ENCODE results near the gene DLGAP4.
"Not testable (repeated sequence)": the region's sequence is repeated elsewhere in the genome, so short reads cannot be mapped to it uniquely, and the experiment has no call there.

The DLGAP4 gene

DNA sequence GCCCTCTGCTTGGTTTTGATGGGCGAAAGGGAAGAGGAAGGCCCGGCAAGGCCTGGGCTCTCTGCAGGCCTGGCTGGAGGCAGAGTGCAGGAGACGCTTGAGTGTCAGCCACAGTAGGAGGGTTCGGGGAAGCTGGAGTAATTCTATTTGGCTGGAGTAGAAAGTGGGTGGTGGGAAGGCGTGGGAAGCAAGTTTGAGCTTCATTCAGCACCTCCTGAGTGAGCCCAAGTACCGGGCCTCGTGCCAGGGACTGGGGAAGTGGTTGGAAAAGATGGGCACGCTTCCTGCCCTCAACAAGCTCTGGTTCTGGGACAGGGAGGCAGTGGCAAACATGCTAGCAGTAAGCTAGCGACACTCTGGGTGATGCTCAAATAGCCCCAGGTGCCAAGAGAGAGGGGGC lies 72.5 kb downstream of the DLGAP4 start:
- no peaks in the 10 kb centered on the region for H3K4me1 ChIP-seq (ENCODE audit: control insufficient read depth, insufficient read depth, low read depth, low read length)
- H3K9ac ChIP-seq (ENCODE audit: low read length), result no peak overlapping the region
- H2AK5ac ChIP-seq (ENCODE audit: low read length, severe bottlenecking), result no peak overlapping the region
- H2BK12ac ChIP-seq (ENCODE audit: low read length in 2 of 2), result no peak overlapping the region
- H2AFZ ChIP-seq (ENCODE audit: low read depth, low read length), result no peak overlapping the region
- no peak overlapping the region for H2BK120ac ChIP-seq (ENCODE audit: low read depth, low read length)
- no peak overlapping the region for H3K4ac ChIP-seq (ENCODE audit: low read depth in 1 of 2, low read length in 2 of 2)
- H3K79me1 ChIP-seq (replicated peaks; ENCODE audit: low read length, poor library complexity, severe bottlenecking), result no peaks in the 10 kb centered on the region
- H3K23ac ChIP-seq (ENCODE audit: low read length in 2 of 2), result no peak overlapping the region
- H4K8ac ChIP-seq (ENCODE audit: low read length), result no peak overlapping the region
- whole genome bisulfite sequencing, result 77% methylated on average over 9 of the region's 9 CpGs
- H3K4me2 ChIP-seq (ENCODE audit: low read length, poor library complexity, severe bottlenecking), result no peak overlapping the region
- H4K91ac ChIP-seq (ENCODE audit: low read length), result no peak overlapping the region
- H3K36me3 ChIP-seq (ENCODE audit: control insufficient read depth in 1 of 2, insufficient read depth in 2 of 2, low read depth in 1 of 2, low read length in 2 of 2), result no peaks in the 10 kb centered on the region
- H3K27me3 ChIP-seq (ENCODE audit: control insufficient read depth in 1 of 2, insufficient read depth in 1 of 2, low read length in 2 of 2), result peaks cover 60 to 68% of the 10 kb centered on the region in 2 experiments
- H2BK5ac ChIP-seq (ENCODE audit: low read depth, low read length, poor library complexity, severe bottlenecking), result no peak overlapping the region
- no peak for DNase-seq
- H3K9me3 ChIP-seq (ENCODE audit: control insufficient read depth, low read length), result peaks cover 6% of the 10 kb centered on the region
- no peak overlapping the region for H3K14ac ChIP-seq (ENCODE audit: low read length in 2 of 2)
- H3K27ac ChIP-seq (ENCODE audit: low read length, poor library complexity, severe bottlenecking), result no peak overlapping the region
- H3K18ac ChIP-seq (ENCODE audit: low read depth in 1 of 2, low read length in 2 of 2), result no peak overlapping the region
- H2BK15ac ChIP-seq (ENCODE audit: low read depth, poor library complexity, severe bottlenecking), result no peak overlapping the region
- H3K4me3 ChIP-seq (ENCODE audit: insufficient read depth in 1 of 2, low read depth in 1 of 2, low read length in 2 of 2), result no peak overlapping the region

DNA sequence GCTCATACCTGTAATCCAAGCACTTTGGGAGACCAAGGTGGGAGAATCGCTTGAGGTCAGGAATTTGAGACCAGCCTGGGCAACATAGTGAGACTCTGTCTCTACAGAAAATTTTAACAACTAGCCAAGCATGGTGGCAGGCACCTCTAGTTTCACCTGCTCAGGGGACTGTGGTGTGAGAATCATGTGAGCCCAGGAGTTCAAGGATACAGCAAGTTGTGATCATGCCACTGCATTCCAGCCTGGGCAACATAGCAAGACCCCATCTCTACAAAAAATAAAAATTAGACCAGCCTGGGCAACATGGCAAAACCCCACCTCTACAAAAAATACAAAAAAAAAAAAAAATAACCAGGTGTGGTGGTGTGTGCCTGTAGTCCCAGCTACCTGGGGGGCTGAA lies 73.8 kb downstream of the DLGAP4 start:
- DNase-seq; H2BK15ac ChIP-seq (ENCODE audit: low read depth, poor library complexity, severe bottlenecking); H3K9ac ChIP-seq (ENCODE audit: low read length); H3K14ac ChIP-seq (ENCODE audit: low read length in 2 of 2); H3K4me2 ChIP-seq (ENCODE audit: low read length, poor library complexity, severe bottlenecking); H3K4ac ChIP-seq (ENCODE audit: low read depth in 1 of 2, low read length in 2 of 2); H3K9me3 ChIP-seq (ENCODE audit: control insufficient read depth, low read length); H3K4me1 ChIP-seq (ENCODE audit: control insufficient read depth, insufficient read depth, low read depth, low read length); H4K8ac ChIP-seq (ENCODE audit: low read length); H2BK5ac ChIP-seq (ENCODE audit: low read depth, low read length, poor library complexity, severe bottlenecking); H3K36me3 ChIP-seq (ENCODE audit: control insufficient read depth in 1 of 2, insufficient read depth in 2 of 2, low read depth in 1 of 2, low read length in 2 of 2); H2BK12ac ChIP-seq (ENCODE audit: low read length in 2 of 2); H3K18ac ChIP-seq (ENCODE audit: low read depth in 1 of 2, low read length in 2 of 2); H4K91ac ChIP-seq (ENCODE audit: low read length); H3K23ac ChIP-seq (ENCODE audit: low read length in 2 of 2); H3K27ac ChIP-seq (ENCODE audit: low read length, poor library complexity, severe bottlenecking); H3K79me1 ChIP-seq (replicated peaks; ENCODE audit: low read length, poor library complexity, severe bottlenecking); H2BK120ac ChIP-seq (ENCODE audit: low read depth, low read length); H3K4me3 ChIP-seq (ENCODE audit: insufficient read depth in 1 of 2, low read depth in 1 of 2, low read length in 2 of 2); H2AK5ac ChIP-seq (ENCODE audit: low read length, severe bottlenecking); H2AFZ ChIP-seq (ENCODE audit: low read depth, low read length): not testable (repeated sequence)
- 75% methylated on average over 1 of the region's 1 CpG for WGBS
- H3K27me3 ChIP-seq (ENCODE audit: control insufficient read depth in 1 of 2, insufficient read depth in 1 of 2, low read length in 2 of 2), result peaks cover 50 to 63% of the 10 kb centered on the region in 2 experiments

DNA sequence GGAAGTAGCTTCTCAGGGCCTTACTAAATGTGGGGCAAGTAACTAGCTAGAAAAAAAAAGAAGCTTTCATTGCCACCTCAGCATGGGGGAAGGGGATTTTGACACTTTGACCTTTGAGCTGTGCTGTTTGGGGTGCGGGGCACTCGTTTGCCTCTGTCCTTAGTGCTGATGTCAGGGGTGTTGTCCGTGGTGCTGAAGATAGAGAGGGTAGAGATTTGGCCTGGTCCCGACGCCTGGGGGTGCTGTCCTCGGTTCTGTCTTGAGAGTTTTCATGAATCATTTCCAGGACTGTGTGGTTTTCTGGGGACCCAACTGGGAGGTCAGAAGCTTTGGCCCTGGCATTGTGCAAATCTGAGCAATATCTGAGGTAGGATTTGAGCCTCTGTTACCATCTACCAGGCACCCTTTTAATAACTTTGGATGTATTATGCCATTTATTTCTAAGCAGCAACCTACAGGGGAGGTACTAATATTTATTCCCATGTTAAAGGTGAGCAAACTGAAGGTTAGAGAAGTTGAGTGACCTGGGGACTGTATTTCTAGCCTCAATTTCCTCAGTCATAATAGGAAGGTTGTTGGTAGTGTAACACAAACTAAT lies 78.0 kb downstream of the DLGAP4 start:
- Histone ChIP-seq H3K4me2 (ENCODE audit: low read length, poor library complexity, severe bottlenecking) (no peak overlapping the region), H3K4me1 (ENCODE audit: control insufficient read depth, insufficient read depth, low read depth, low read length) (no peaks in the 10 kb centered on the region), H3K27ac (ENCODE audit: low read length, poor library complexity, severe bottlenecking) (no peak overlapping the region), H2BK15ac (ENCODE audit: low read depth, poor library complexity, severe bottlenecking) (no peak overlapping the region), H4K91ac (ENCODE audit: low read length) (no peak overlapping the region), H2BK12ac (ENCODE audit: low read length in 2 of 2) (no peak overlapping the region), H3K4me3 (ENCODE audit: insufficient read depth in 1 of 2, low read depth in 1 of 2, low read length in 2 of 2) (no peak overlapping the region), H3K18ac (ENCODE audit: low read depth in 1 of 2, low read length in 2 of 2) (no peak overlapping the region), H3K79me1 (replicated peaks; ENCODE audit: low read length, poor library complexity, severe bottlenecking) (no peaks in the 10 kb centered on the region), H3K14ac (ENCODE audit: low read length in 2 of 2) (no peak overlapping the region), H3K9me3 (ENCODE audit: control insufficient read depth, low read length) (peaks cover 6% of the 10 kb centered on the region), H3K4ac (ENCODE audit: low read depth in 1 of 2, low read length in 2 of 2) (no peak overlapping the region), H3K27me3 (ENCODE audit: control insufficient read depth in 1 of 2, insufficient read depth in 1 of 2, low read length in 2 of 2) (peaks cover 47 to 60% of the 10 kb centered on the region in 2 experiments), H2AFZ (ENCODE audit: low read depth, low read length) (no peak overlapping the region), H2BK5ac (ENCODE audit: low read depth, low read length, poor library complexity, severe bottlenecking) (no peak overlapping the region), H3K23ac (ENCODE audit: low read length in 2 of 2) (no peak overlapping the region), H3K9ac (ENCODE audit: low read length) (no peak overlapping the region), H2BK120ac (ENCODE audit: low read depth, low read length) (no peak overlapping the region), H2AK5ac (ENCODE audit: low read length, severe bottlenecking) (no peak overlapping the region), H4K8ac (ENCODE audit: low read length) (no peak overlapping the region), H3K36me3 (ENCODE audit: control insufficient read depth in 1 of 2, insufficient read depth in 2 of 2, low read depth in 1 of 2, low read length in 2 of 2) (no peaks in the 10 kb centered on the region)
- WGBS, result under 1% methylated on average over 6 of the region's 6 CpGs
- peak; percentile 51 for DNase-seq

DNA sequence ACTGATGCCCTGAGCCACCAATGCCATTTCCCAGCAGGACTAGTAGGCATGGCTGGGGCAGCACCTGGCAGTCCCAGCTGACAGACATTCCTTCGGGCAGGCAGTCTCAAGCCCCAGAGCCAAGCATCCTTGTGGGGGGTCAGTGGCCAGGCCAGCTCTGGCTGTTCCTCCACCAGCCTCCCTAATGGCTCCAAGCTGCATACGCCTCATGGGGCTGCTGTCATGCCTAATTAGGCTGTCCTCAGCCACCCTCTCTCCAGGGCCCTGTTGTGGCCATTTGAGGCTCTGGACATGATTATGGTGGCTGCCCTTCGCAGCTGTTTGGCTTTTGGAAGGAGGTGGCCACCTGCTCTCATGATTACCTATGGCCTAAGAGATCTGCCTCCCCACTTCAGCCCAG lies 79.4 kb downstream of the DLGAP4 start:
- Histone ChIP-seq H3K14ac (ENCODE audit: low read length in 2 of 2) (no peak overlapping the region), H3K27ac (ENCODE audit: low read length, poor library complexity, severe bottlenecking) (no peak overlapping the region), H4K91ac (ENCODE audit: low read length) (no peak overlapping the region), H3K18ac (ENCODE audit: low read depth in 1 of 2, low read length in 2 of 2) (no peak overlapping the region), H2AK5ac (ENCODE audit: low read length, severe bottlenecking) (no peak overlapping the region), H2AFZ (ENCODE audit: low read depth, low read length) (no peak overlapping the region), H3K27me3 (ENCODE audit: control insufficient read depth in 1 of 2, insufficient read depth in 1 of 2, low read length in 2 of 2) (peaks cover 52 to 64% of the 10 kb centered on the region in 2 experiments), H2BK5ac (ENCODE audit: low read depth, low read length, poor library complexity, severe bottlenecking) (no peak overlapping the region), H3K9me3 (ENCODE audit: control insufficient read depth, low read length) (peaks cover 6% of the 10 kb centered on the region), H3K9ac (ENCODE audit: low read length) (no peak overlapping the region), H3K36me3 (ENCODE audit: control insufficient read depth in 1 of 2, insufficient read depth in 2 of 2, low read depth in 1 of 2, low read length in 2 of 2) (no peaks in the 10 kb centered on the region), H4K8ac (ENCODE audit: low read length) (no peak overlapping the region), H3K4me3 (ENCODE audit: insufficient read depth in 1 of 2, low read depth in 1 of 2, low read length in 2 of 2) (no peak overlapping the region), H3K4ac (ENCODE audit: low read depth in 1 of 2, low read length in 2 of 2) (no peak overlapping the region), H3K79me1 (replicated peaks; ENCODE audit: low read length, poor library complexity, severe bottlenecking) (no peaks in the 10 kb centered on the region), H3K23ac (ENCODE audit: low read length in 2 of 2) (no peak overlapping the region), H3K4me2 (ENCODE audit: low read length, poor library complexity, severe bottlenecking) (no peak overlapping the region), H3K4me1 (ENCODE audit: control insufficient read depth, insufficient read depth, low read depth, low read length) (no peaks in the 10 kb centered on the region), H2BK15ac (ENCODE audit: low read depth, poor library complexity, severe bottlenecking) (no peak overlapping the region), H2BK120ac (ENCODE audit: low read depth, low read length) (no peak overlapping the region), H2BK12ac (ENCODE audit: low read length in 2 of 2) (no peak overlapping the region)
- WGBS, result 81% methylated on average over 3 of the region's 3 CpGs
- DNase-seq, result no peak
